ENCODE data around the gene RTN4RL2. TPM values are rescaled to one million over a fixed set of nuclear protein-coding genes. Genes with fewer than 3 reads are reported as not detected.

The RTN4RL2 gene
- total RNA-seq, 1 experiment from 2014 or later = 0.26 TPM

- DNase-seq = peak in 1 of 2 experiments; percentile 45
- peak overlapping the region; percentile 27 for H3K4me3 ChIP-seq
- H3K4me1 ChIP-seq = no peaks in the 10 kb centered on the region; the same call in 1 of the 2 replicates
- no peak overlapping the region for H3K27ac ChIP-seq
- H3K36me3 ChIP-seq = no peaks in the 10 kb centered on the region
- H3K9me3 ChIP-seq (replicated peaks) = no peaks in the 10 kb centered on the region
- H3K27me3 ChIP-seq = peaks cover 26% of the 10 kb centered on the region
These were observed 16.6 kb downstream of the RTN4RL2 start for GRCh38 chr11:57476757-57477506.

- Histone ChIP-seq H3K27ac (no peak overlapping the region), H3K9me3 (replicated peaks) (no peaks in the 10 kb centered on the region), H3K36me3 (no peaks in the 10 kb centered on the region), H3K27me3 (peaks cover 34% of the 10 kb centered on the region), H3K4me1 (no peaks in the 10 kb centered on the region; the same call in 1 of the 2 replicates), H3K4me3 (no peak overlapping the region)
- DNase-seq = no peak
These were observed 17.3 kb downstream of the RTN4RL2 start for GRCh38 chr11:57477507-57478189.

GRCh38 chr11:57479021-57479663 lies 18.8 kb downstream of the RTN4RL2 start:
- Histone ChIP-seq H3K4me1 (peaks cover 4% of the 10 kb centered on the region; the same call in 1 of the 2 replicates), H3K27me3 (peaks cover 31% of the 10 kb centered on the region), H3K9me3 (replicated peaks) (no peaks in the 10 kb centered on the region), H3K27ac (no peak overlapping the region), H3K4me3 (no peak overlapping the region), H3K36me3 (no peaks in the 10 kb centered on the region)
- DNase-seq = no peak

GRCh38 chr11:57479911-57480310 lies 19.6 kb downstream of the RTN4RL2 start:
- Histone ChIP-seq H3K27me3 (peaks cover 24% of the 10 kb centered on the region), H3K4me1 (peaks cover 4% of the 10 kb centered on the region; the same call in 1 of the 2 replicates), H3K9me3 (replicated peaks) (no peaks in the 10 kb centered on the region), H3K4me3 (no peak overlapping the region), H3K36me3 (no peaks in the 10 kb centered on the region), H3K27ac (no peak overlapping the region)
- DNase-seq = no peak

GRCh38 chr11:57480409-57481137 lies 20.2 kb downstream of the RTN4RL2 start:
- Histone ChIP-seq H3K27ac (no peak overlapping the region), H3K36me3 (no peaks in the 10 kb centered on the region), H3K4me3 (no peak overlapping the region), H3K4me1 (peaks cover 4% of the 10 kb centered on the region; the same call in 1 of the 2 replicates), H3K27me3 (peaks cover 22% of the 10 kb centered on the region), H3K9me3 (replicated peaks) (no peaks in the 10 kb centered on the region)
- peak; percentile 77 to 85 for DNase-seq

GRCh38 chr11:57481315-57481714 lies 21.0 kb downstream of the RTN4RL2 start:
- H3K4me1 ChIP-seq = peaks cover 4% of the 10 kb centered on the region; the same call in 1 of the 2 replicates
- H3K27ac ChIP-seq = no peak overlapping the region
- no peak overlapping the region for H3K4me3 ChIP-seq
- H3K36me3 ChIP-seq = no peaks in the 10 kb centered on the region
- no peaks in the 10 kb centered on the region for H3K9me3 ChIP-seq (replicated peaks)
- H3K27me3 ChIP-seq = peaks cover 17% of the 10 kb centered on the region
- no peak for DNase-seq

- Histone ChIP-seq H3K4me3 (peak overlapping the region; percentile 56), H3K27ac (no peak overlapping the region), H3K27me3 (peaks cover 17% of the 10 kb centered on the region), H3K9me3 (replicated peaks) (no peaks in the 10 kb centered on the region), H3K4me1 (peaks cover 4% of the 10 kb centered on the region; the same call in 1 of the 2 replicates), H3K36me3 (no peaks in the 10 kb centered on the region)
- DNase-seq = no peak
These were observed 21.8 kb downstream of the RTN4RL2 start for GRCh38 chr11:57481915-57482781.

- Histone ChIP-seq H3K27me3 (peaks cover 15% of the 10 kb centered on the region), H3K4me1 (peaks cover 10% of the 10 kb centered on the region), H3K4me3 (peak overlapping the region; percentile 56), H3K27ac (no peak overlapping the region), H3K36me3 (no peaks in the 10 kb centered on the region), H3K9me3 (replicated peaks) (no peaks in the 10 kb centered on the region)
- DNase-seq = peak; percentile 72 to 77
These were observed 22.6 kb downstream of the RTN4RL2 start for GRCh38 chr11:57482782-57483561.

GRCh38 chr11:57483562-57483918 lies 23.2 kb downstream of the RTN4RL2 start:
- no peak overlapping the region for H3K27ac ChIP-seq
- H3K36me3 ChIP-seq = no peaks in the 10 kb centered on the region
- H3K4me3 ChIP-seq = peak overlapping the region; percentile 56
- H3K9me3 ChIP-seq (replicated peaks) = no peaks in the 10 kb centered on the region
- H3K27me3 ChIP-seq = peaks cover 13% of the 10 kb centered on the region
- DNase-seq = no peak
- peaks cover 16% of the 10 kb centered on the region for H3K4me1 ChIP-seq

- Histone ChIP-seq H3K4me1 (peaks cover 18% of the 10 kb centered on the region), H3K27me3 (peaks cover 13% of the 10 kb centered on the region), H3K4me3 (no peak overlapping the region), H3K9me3 (replicated peaks) (no peaks in the 10 kb centered on the region), H3K27ac (no peak overlapping the region), H3K36me3 (no peaks in the 10 kb centered on the region)
- no peak for DNase-seq
These were observed 23.9 kb downstream of the RTN4RL2 start for GRCh38 chr11:57484141-57484710.

GRCh38 chr11:57485217-57485990 lies 25.1 kb downstream of the RTN4RL2 start:
- Histone ChIP-seq H3K4me3 (no peak overlapping the region), H3K27me3 (peaks cover 13% of the 10 kb centered on the region), H3K27ac (no peak overlapping the region), H3K9me3 (replicated peaks) (no peaks in the 10 kb centered on the region), H3K4me1 (peaks cover 18% of the 10 kb centered on the region), H3K36me3 (no peaks in the 10 kb centered on the region)
- no peak for DNase-seq

- Histone ChIP-seq H3K27me3 (peaks cover 7% of the 10 kb centered on the region), H3K36me3 (no peaks in the 10 kb centered on the region), H3K27ac (no peak overlapping the region), H3K9me3 (replicated peaks) (no peaks in the 10 kb centered on the region), H3K4me3 (no peak overlapping the region), H3K4me1 (peaks cover 18% of the 10 kb centered on the region)
- no peak for DNase-seq
These were observed 26.9 kb downstream of the RTN4RL2 start for GRCh38 chr11:57487021-57487778.

All from SJCRH30 (cell line).